GM23338 (cell line): ENCODE results near the gene ICAM1.

Experiments used
- CTCF ChIP-seq, 2 experiments: fragments of 200-600 bp in 1 of 2; sonication (generic) in 1 of 2; conservative IDR thresholded peaks; 2 replicates each; pipeline versions ENCODE4 v1.5.1 to v1.6.1; 2016 to 2017; ENCODE audit warnings: antibody characterized with exemption in 2 of 2, low read depth in 2 of 2, mild to moderate bottlenecking in 2 of 2, moderate library complexity in 1 of 2
- ETS1 ChIP-seq: IDR thresholded peaks from 2 replicates; pipeline ENCODE4 v1.6.1; 2016; ENCODE audit warnings: antibody characterized with exemption
- EZH2 ChIP-seq: fragments of 200-600 bp; sonication (generic); IDR thresholded peaks from one replicate; pipeline ENCODE4 v1.8.0; 2017; ENCODE audit warnings: antibody characterized with exemption, mild to moderate bottlenecking, low read depth; ENCODE audit not compliant: unreplicated experiment
- EZH2phosphoT487 ChIP-seq: fragments of 200-600 bp; sonication (generic); IDR thresholded peaks from one replicate; pipeline ENCODE4 v1.8.1; 2018; ENCODE audit warnings: antibody characterized with exemption; ENCODE audit not compliant: unreplicated experiment
- POLR2AphosphoS5 ChIP-seq: IDR thresholded peaks from 2 replicates; pipeline ENCODE4 v1.6.1; 2016; ENCODE audit warnings: antibody characterized with exemption, low read depth
- REST ChIP-seq: IDR thresholded peaks from one replicate; pipeline ENCODE4 v1.6.1; 2018; ENCODE audit warnings: antibody characterized with exemption; ENCODE audit not compliant: unreplicated experiment
- STAT1 ChIP-seq: IDR thresholded peaks from one replicate; pipeline ENCODE4 v1.6.1; 2016; ENCODE audit warnings: antibody characterized with exemption; ENCODE audit not compliant: unreplicated experiment
- ZNF331 ChIP-seq: fragments of 250-450 bp; sonication (Bioruptor Pico); IDR thresholded peaks from 2 replicates; pipeline ENCODE4 v1.5.0; 2020; ENCODE audit warnings: low read depth, mild to moderate bottlenecking, moderate library complexity
- ZNF462 ChIP-seq: fragments of 250-450 bp; sonication (Bioruptor Pico); IDR thresholded peaks from 2 replicates; pipeline ENCODE4 v1.5.0; 2020; ENCODE audit warnings: mild to moderate bottlenecking, moderate library complexity

- TF ChIP-seq EZH2 (no peak), POLR2AphosphoS5 (no peak), REST (no peak), CTCF (conservative IDR thresholded peaks at IDR 0.05; ENCODE audit: low read depth in 2 of 2) (peak; percentile 63 to 69), STAT1 (no peak), ZNF462 (CRISPR knock-in tag) (no peak), ETS1 (no peak), EZH2phosphoT487 (no peak), ZNF331 (no peak)
Measured at GRCh38 chr19:10228920-10229319, 42.0 kb upstream of the ICAM1 start.
